B cell (primary cell): Measurements from ENCODE around the gene PTMA.

Experiments
- CTCF ChIP-seq: fragments of 200-600 bp; IDR thresholded peaks from one replicate; pipeline ENCODE4 v1.8.0; 2022; ENCODE audit warnings: antibody characterized with exemption, mild to moderate bottlenecking
- EZH2 ChIP-seq: IDR thresholded peaks from 2 replicates; pipeline ENCODE4 v1.6.1; 2012; ENCODE audit warnings: borderline replicate concordance, low read depth, mild to moderate bottlenecking, moderate library complexity, low read length; ENCODE audit not compliant: insufficient read depth, poor library complexity, severe bottlenecking

- peak; percentile 88 for TF ChIP-seq CTCF
- no peak for TF ChIP-seq EZH2
Measured at GRCh38 chr2:231677632-231678104, 30.7 kb upstream of the PTMA start.
